ENCODE measurements around the gene SPINK5.

SPINK5 gene

GRCh38 chr5:148156609-148157008, 92.8 kb downstream of the SPINK5 start:
- DNase-seq: no peak
- in situ Hi-C loops (cut with HindIII; ENCODE audit: low pct_ligation_motif_present, low pct_unique_long_range_greater_than_20kb, low sequenced_read_pairs): no loop called here

DNA sequence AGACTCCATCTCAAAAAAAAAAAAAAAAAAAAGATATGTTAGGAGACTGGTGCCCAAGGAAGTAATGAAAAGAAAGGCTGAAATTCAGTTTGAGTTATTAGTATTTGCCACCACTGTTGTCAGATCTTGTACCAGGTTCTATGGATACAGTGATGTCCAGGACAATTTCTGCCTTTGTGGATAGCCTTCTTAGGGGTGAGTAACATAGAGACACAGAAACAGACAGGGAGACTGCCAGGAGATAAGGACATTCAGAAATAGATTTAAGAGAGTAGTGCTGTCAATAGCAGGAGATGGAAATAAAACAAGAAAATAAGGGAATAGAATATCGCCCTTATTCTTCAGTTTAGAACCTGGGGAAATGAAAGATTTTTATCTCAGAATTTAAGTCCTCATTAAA, 98.3 kb downstream of the SPINK5 start:
- in situ Hi-C loops (cut with HindIII; ENCODE audit: low pct_ligation_motif_present, low pct_unique_long_range_greater_than_20kb, low sequenced_read_pairs): no loop called here
- no peak for DNase-seq

DNA sequence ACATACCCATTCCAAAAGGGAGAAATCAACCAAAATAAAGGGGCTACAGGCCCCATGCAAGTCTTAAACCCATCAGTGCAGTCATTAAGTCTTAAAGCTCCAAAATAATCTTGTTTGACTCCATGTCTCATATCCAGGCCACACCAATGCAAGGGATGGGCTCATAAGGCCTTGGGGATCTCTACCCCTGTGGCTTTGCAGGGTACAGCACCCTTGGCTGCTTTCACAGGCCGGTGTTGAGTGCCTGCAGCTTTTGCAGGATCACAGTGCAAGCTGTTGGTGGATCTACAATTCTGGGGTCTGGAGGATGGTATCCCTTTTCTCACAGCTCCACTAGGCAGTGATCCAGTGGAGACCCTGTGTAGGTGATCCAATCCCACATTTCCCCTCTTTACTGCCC, 99.6 kb downstream of the SPINK5 start:
- in situ Hi-C loops (cut with HindIII; ENCODE audit: low pct_ligation_motif_present, low pct_unique_long_range_greater_than_20kb, low sequenced_read_pairs): no loop called here
- no peak for DNase-seq

GRCh38 chr5:148166550-148167283, 102.9 kb downstream of the SPINK5 start:
- no peak for DNase-seq
- in situ Hi-C loops (cut with HindIII; ENCODE audit: low pct_ligation_motif_present, low pct_unique_long_range_greater_than_20kb, low sequenced_read_pairs): no loop called here

GRCh38 chr5:148168246-148168645, 104.5 kb downstream of the SPINK5 start, which contains the start of gene SPINK14:
Gene SPINK14 (plus strand): TSS chr5:148168546. CDS start chr5:148169733, 1,187 bp downstream.
- no peak for DNase-seq
- in situ Hi-C loops (cut with HindIII; ENCODE audit: low pct_ligation_motif_present, low pct_unique_long_range_greater_than_20kb, low sequenced_read_pairs): no loop called here

DNA sequence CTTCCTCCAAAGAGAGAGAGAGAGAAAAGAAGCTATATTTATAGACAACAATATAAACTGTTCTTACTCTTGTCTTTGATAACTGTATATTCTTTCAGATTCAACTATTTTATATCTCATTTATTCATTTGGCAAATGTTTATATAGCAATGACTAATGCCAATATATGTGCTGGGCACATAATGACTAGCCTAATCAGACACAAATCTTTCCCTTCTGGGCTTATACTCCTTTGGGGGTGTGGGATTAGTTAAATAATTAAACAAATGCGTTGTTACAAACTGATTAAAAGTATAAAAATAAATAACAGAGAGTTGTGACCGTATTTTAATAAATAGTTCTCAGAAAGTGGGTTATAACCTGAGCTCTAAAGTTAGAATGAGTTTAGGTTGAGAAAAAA, 108.6 kb downstream of the SPINK5 start:
- in situ Hi-C loops (cut with HindIII; ENCODE audit: low pct_ligation_motif_present, low pct_unique_long_range_greater_than_20kb, low sequenced_read_pairs): no loop called here
- DNase-seq: no peak

- in situ Hi-C loops (cut with HindIII; ENCODE audit: low pct_ligation_motif_present, low pct_unique_long_range_greater_than_20kb, low sequenced_read_pairs): no loop called here
- DNase-seq: no peak
Measured at GRCh38 chr5:148176480-148176879, 112.7 kb downstream of the SPINK5 start.

DNA sequence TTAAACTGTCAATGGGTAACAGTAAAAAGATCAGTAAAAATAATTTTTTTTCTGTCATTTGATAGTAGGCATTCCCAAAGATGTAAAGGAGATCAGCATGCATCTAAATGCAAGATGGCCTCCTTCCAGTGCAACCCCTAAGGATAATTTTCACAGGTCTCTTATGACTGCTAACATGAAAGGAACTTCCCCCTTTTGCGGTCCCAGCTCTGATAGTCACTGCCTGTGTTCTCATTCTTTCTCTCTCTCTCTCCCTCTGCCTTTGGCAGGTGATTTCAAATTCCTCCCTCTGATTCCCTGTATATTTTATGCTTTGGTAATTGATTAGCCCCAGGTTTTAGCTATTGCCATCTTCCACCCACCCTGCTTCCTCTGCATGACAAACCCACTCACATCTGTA, 113.4 kb downstream of the SPINK5 start:
- in situ Hi-C loops (cut with HindIII; ENCODE audit: low pct_ligation_motif_present, low pct_unique_long_range_greater_than_20kb, low sequenced_read_pairs): no loop called here
- DNase-seq: no peak

- DNase-seq: peak; percentile 52
- in situ Hi-C loops (cut with HindIII; ENCODE audit: low pct_ligation_motif_present, low pct_unique_long_range_greater_than_20kb, low sequenced_read_pairs): no loop called here
Measured at GRCh38 chr5:148179234-148179824, 115.5 kb downstream of the SPINK5 start.

- in situ Hi-C loops (cut with HindIII; ENCODE audit: low pct_ligation_motif_present, low pct_unique_long_range_greater_than_20kb, low sequenced_read_pairs): no loop called here
- no peak for DNase-seq
Measured at GRCh38 chr5:148186248-148187003, 122.6 kb downstream of the SPINK5 start.

Data from ACHN (cell line).